CD14-positive monocyte (primary cell): ENCODE measurements around the gene NMNAT3. TPM values are rescaled to one million over a fixed set of nuclear protein-coding genes. Genes with fewer than 3 reads are reported as not detected.

ENCODE experiments used
- DNase-seq, 3 donors: peaks; one replicate each; pipeline ENCODE4 v3.0.0-alpha.2; 2011 to 2022
- H2AFZ ChIP-seq: 2 replicates; pipeline ENCODE4 v1.6.0; 2012; ENCODE audit warnings: mild to moderate bottlenecking, low read depth, low read length, inconsistent platforms; ENCODE audit not compliant: insufficient read depth, poor library complexity, severe bottlenecking
- H3K27ac ChIP-seq, 2 donors: 1 replicate in 1 of 2; 2 replicates in 1 of 2; pipeline ENCODE4 v1.5.1; 2012 to 2013; ENCODE audit warnings: low read length in 2 of 2, control low read depth in 1 of 2, inconsistent platforms in 1 of 2, low read depth in 1 of 2, mild to moderate bottlenecking in 1 of 2
- H3K27me3 ChIP-seq, 2 donors: one replicate each; pipeline versions ENCODE4 v1.6.0 to v1.6.1; 2011 to 2013; ENCODE audit warnings: low read length in 2 of 2; ENCODE audit not compliant: control insufficient read depth in 2 of 2, insufficient read depth in 2 of 2
- H3K36me3 ChIP-seq, 2 donors: replicated peaks in 1 of 2; 1 replicate in 1 of 2; 2 replicates in 1 of 2; pipeline versions ENCODE4 v1.5.1 to v1.6.1; 2012 to 2013; ENCODE audit warnings: low read length in 2 of 2, control low read depth in 1 of 2, inconsistent platforms in 1 of 2, mild to moderate bottlenecking in 1 of 2; ENCODE audit not compliant: insufficient read depth in 2 of 2, control insufficient read depth in 1 of 2
- H3K4me1 ChIP-seq, 2 donors: 1 replicate in 1 of 2; 2 replicates in 1 of 2; pipeline versions ENCODE4 v1.5.1 to v1.6.1; 2012 to 2013; ENCODE audit warnings: low read length in 2 of 2, control low read depth in 1 of 2, inconsistent platforms in 1 of 2, mild to moderate bottlenecking in 1 of 2, moderate library complexity in 1 of 2; ENCODE audit not compliant: insufficient read depth in 2 of 2, control insufficient read depth in 1 of 2
- H3K4me2 ChIP-seq: replicated peaks from 2 replicates; pipeline ENCODE3; 2012; ENCODE audit warnings: low read length, moderate library complexity, mild to moderate bottlenecking; ENCODE audit not compliant: poor library complexity, severe bottlenecking; ENCODE audit errors: extremely low read depth
- H3K4me3 ChIP-seq, 3 experiments: fragments of 200-600 bp in 1 of 3; sonication (generic) in 1 of 3; replicated peaks in 1 of 3; 1 replicate in 2 of 3; 2 replicates in 1 of 3; pipeline ENCODE4 v1.5.1; 2011 to 2013; ENCODE audit warnings: low read length in 3 of 3, mild to moderate bottlenecking in 3 of 3, control low read depth in 2 of 3, low read depth in 2 of 3, inconsistent platforms in 1 of 3, moderate library complexity in 1 of 3
- H3K79me2 ChIP-seq: 2 replicates; pipeline ENCODE4 v1.6.0; 2012; ENCODE audit warnings: mild to moderate bottlenecking, control low read depth, inconsistent platforms, low read length, moderate library complexity; ENCODE audit not compliant: insufficient read depth
- H3K9ac ChIP-seq: 2 replicates; pipeline ENCODE4 v1.6.0; 2017; ENCODE audit warnings: low read length, mild to moderate bottlenecking; ENCODE audit not compliant: insufficient read depth, poor library complexity, severe bottlenecking
- H3K9me3 ChIP-seq, 2 donors: replicated peaks in 1 of 2; 1 replicate in 1 of 2; 2 replicates in 1 of 2; pipeline versions ENCODE4 v1.5.1 to v1.6.1; 2012 to 2013; ENCODE audit warnings: low read length in 2 of 2, control low read depth in 1 of 2; ENCODE audit not compliant: control insufficient read depth in 1 of 2, insufficient read depth in 1 of 2
- H4K20me1 ChIP-seq: 2 replicates; pipeline ENCODE4 v1.6.0; 2012; ENCODE audit warnings: mild to moderate bottlenecking, low read length, control low read depth, moderate library complexity; ENCODE audit not compliant: insufficient read depth
- H3K27ac Mint-ChIP-seq, 7 donors: one replicate each; pipeline ENCODE4 v1.8.0; 2020; ENCODE audit warnings: mild to moderate bottlenecking in 7 of 7, mixed read lengths in 7 of 7, moderate library complexity in 6 of 7, inconsistent platforms in 2 of 7
- H3K27me3 Mint-ChIP-seq, 3 donors: one replicate each; pipeline ENCODE4 v1.8.0; 2021 to 2022; ENCODE audit warnings: low read depth in 3 of 3, mild to moderate bottlenecking in 3 of 3, mixed read lengths in 3 of 3, moderate library complexity in 3 of 3, inconsistent platforms in 1 of 3
- H3K36me3 Mint-ChIP-seq, 2 donors: one replicate each; pipeline ENCODE4 v1.8.0; 2020; ENCODE audit warnings: mixed read lengths in 2 of 2, inconsistent platforms in 1 of 2, mild to moderate bottlenecking in 1 of 2
- H3K4me1 Mint-ChIP-seq: one replicate; pipeline ENCODE4 v1.8.0; 2020; ENCODE audit warnings: mild to moderate bottlenecking, mixed read lengths
- H3K4me3 Mint-ChIP-seq, 2 donors: one replicate each; pipeline ENCODE4 v1.8.0; 2020; ENCODE audit warnings: mild to moderate bottlenecking in 2 of 2, mixed read lengths in 2 of 2, moderate library complexity in 1 of 2
- H3K9me3 Mint-ChIP-seq, 7 donors: one replicate each; pipeline ENCODE4 v1.8.0; 2020 to 2022; ENCODE audit warnings: mixed read lengths in 7 of 7, mild to moderate bottlenecking in 6 of 7, moderate library complexity in 6 of 7, inconsistent platforms in 2 of 7
- WGBS: methylation state at CpG from one replicate; pipeline ENCODE4 v1.1.5; 2013; ENCODE audit warnings: missing lambda C conversion rate; ENCODE audit not compliant: insufficient coverage; 5-methylcytosine and 5-hydroxymethylcytosine counted together
- intact Hi-C, 2 donors: fragments of 100-400 bp; cut with micrococcal nuclease; formaldehyde crosslinking; loops; one replicate each; pipeline versions ENCODE4 v1.15.0 to v1.15.1; 2023
- polyA plus RNA-seq, 3 donors: library from polyadenylated mRNA; depleted of rRNA in 1 of 3; unstranded in 2 of 3; stranded (reverse) in 1 of 3; fragments of 300-500 nt in 2 of 3; fragments of >200 nt in 1 of 3; fragmentation: Illumina TruSeq in 2 of 3; gene quantifications; 1 replicate in 2 of 3; 2 replicates in 1 of 3; pipeline ENCODE4 v1.2.3, GENCODE V29; 2012 to 2021
- TF ChIP-seq, protein P1 (sequence below): fragments of 200-600 bp; IDR thresholded peaks from one replicate; pipeline ENCODE4 v1.8.0; 2022; ENCODE audit warnings: antibody characterized with exemption, mild to moderate bottlenecking

Gene NMNAT3
- polyA plus RNA-seq, 3 donors, result 1.4 to 5.7 (median 2.9) TPM

DNA sequence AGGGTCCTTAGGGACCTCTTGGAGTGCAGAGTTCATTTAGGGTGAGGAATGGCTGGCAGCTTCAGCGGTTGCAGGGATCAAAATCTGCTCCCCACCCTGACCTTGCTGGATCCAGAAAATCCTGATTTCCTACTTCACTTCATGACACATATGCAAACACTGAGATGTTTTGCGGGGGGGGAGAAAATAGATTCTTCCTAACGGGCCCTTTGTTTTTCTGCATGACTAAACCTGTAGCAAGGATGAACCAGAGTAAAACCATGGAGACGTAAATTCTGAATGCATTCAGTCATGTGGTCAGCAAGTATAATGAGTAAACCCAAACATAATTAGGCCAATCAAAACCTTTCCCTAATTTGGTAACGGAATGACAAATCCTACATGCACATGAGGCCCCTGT is 118.2 kb downstream of the NMNAT3 start:
- H4K20me1 ChIP-seq, result no peaks in the 10 kb centered on the region
- H3K27ac ChIP-seq, result no peak overlapping the region
- H3K9me3 ChIP-seq, result no peaks in the 10 kb centered on the region
- intact Hi-C loops, result no loop called here
- no peaks in the 10 kb centered on the region for H3K27me3 ChIP-seq
- 86% methylated on average over 1 of the region's 5 CpGs for WGBS
- TF ChIP-seq, protein P1, sequence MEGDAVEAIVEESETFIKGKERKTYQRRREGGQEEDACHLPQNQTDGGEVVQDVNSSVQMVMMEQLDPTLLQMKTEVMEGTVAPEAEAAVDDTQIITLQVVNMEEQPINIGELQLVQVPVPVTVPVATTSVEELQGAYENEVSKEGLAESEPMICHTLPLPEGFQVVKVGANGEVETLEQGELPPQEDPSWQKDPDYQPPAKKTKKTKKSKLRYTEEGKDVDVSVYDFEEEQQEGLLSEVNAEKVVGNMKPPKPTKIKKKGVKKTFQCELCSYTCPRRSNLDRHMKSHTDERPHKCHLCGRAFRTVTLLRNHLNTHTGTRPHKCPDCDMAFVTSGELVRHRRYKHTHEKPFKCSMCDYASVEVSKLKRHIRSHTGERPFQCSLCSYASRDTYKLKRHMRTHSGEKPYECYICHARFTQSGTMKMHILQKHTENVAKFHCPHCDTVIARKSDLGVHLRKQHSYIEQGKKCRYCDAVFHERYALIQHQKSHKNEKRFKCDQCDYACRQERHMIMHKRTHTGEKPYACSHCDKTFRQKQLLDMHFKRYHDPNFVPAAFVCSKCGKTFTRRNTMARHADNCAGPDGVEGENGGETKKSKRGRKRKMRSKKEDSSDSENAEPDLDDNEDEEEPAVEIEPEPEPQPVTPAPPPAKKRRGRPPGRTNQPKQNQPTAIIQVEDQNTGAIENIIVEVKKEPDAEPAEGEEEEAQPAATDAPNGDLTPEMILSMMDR, result no peak
- no peaks in the 10 kb centered on the region for H3K79me2 ChIP-seq
- Mint-ChIP-seq H3K27ac (no peak overlapping the region), H3K9me3 (no peaks in the 10 kb centered on the region), H3K36me3 (peaks cover 0 to 9% of the 10 kb centered on the region in 2 donors), H3K4me3 (no peak overlapping the region), H3K27me3 (peaks cover 0 to 3% (median 2%) of the 10 kb centered on the region in 3 donors), H3K4me1 (peaks cover 5% of the 10 kb centered on the region)
- H3K4me2 ChIP-seq, result no peak overlapping the region
- H3K36me3 ChIP-seq, result no peaks in the 10 kb centered on the region
- DNase-seq, result no peak
- no peak overlapping the region for H3K4me3 ChIP-seq
- H2AFZ ChIP-seq, result no peak overlapping the region
- no peak overlapping the region for H3K9ac ChIP-seq
- peaks cover 0 to 2% of the 10 kb centered on the region in 2 donors for H3K4me1 ChIP-seq

DNA sequence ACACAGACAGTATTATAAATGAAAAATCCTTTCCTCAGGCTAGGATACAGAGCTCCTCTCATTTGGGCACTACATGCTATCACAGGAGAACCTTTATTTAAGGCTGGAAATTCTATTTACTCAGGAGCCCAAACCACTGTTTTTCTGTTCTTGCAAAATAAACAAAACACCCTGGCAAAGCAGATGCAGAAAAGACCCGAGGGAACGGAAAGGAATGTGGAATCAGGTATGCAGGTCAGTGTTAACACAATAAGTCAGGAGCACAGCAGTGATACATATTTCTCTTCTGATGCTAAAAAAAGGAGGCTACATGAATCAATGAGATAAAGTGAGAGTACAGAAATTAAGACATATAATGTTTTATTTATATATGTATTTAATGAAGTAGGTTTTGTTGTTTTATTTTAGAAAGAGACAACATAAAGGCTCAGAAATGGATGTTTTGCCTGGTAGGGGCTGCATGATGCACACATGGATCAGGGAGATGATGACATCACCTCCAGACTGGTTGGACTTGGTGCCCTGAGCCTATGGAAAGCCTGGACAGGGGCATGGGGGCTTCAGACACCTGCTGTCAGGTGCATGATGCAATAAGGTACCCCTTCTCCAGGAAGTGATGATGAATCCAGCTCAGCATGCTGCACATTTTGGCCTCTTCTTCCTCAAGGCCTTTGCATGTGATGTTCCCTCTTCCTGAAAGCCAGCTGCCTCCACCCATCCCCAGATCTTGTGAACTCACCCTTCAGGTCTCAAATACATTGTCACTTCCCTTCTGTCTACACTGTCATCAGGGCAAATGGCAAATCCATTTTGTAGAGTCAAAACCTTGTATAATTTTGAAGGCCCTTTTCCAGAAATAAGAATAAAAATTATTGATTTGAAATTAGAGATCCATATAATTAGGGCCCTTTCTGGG is 119.2 kb downstream of the NMNAT3 start:
- intact Hi-C loops, result no loop called here
- no peaks in the 10 kb centered on the region for H4K20me1 ChIP-seq
- no peaks in the 10 kb centered on the region for H3K9me3 Mint-ChIP-seq
- H3K27ac Mint-ChIP-seq, result peak overlapping the region in 1 of 7 donors; percentile 47
- H3K4me1 Mint-ChIP-seq, result peaks cover 10% of the 10 kb centered on the region
- no peaks in the 10 kb centered on the region for H3K36me3 ChIP-seq
- H3K27ac ChIP-seq, result no peak overlapping the region
- H3K27me3 Mint-ChIP-seq, result peaks cover 2 to 4% (median 2%) of the 10 kb centered on the region in 3 donors
- TF ChIP-seq, protein P1, result no peak
- no peak overlapping the region for H3K4me2 ChIP-seq
- no peaks in the 10 kb centered on the region for H3K9me3 ChIP-seq
- no peak overlapping the region for H3K4me3 Mint-ChIP-seq
- no peak for DNase-seq
- 78% methylated on average over 2 of the region's 2 CpGs for WGBS
- H3K4me1 ChIP-seq, result peaks cover 6 to 8% of the 10 kb centered on the region in 2 donors
- H3K27me3 ChIP-seq, result no peaks in the 10 kb centered on the region
- H2AFZ ChIP-seq, result no peak overlapping the region
- peaks cover 0 to 9% of the 10 kb centered on the region in 2 donors for H3K36me3 Mint-ChIP-seq
- no peaks in the 10 kb centered on the region for H3K79me2 ChIP-seq
- H3K9ac ChIP-seq, result no peak overlapping the region
- no peak overlapping the region for H3K4me3 ChIP-seq
